ENCODE results near the gene PTPRA. TPM values are rescaled to one million over a fixed set of nuclear protein-coding genes. Genes with fewer than 3 reads are reported as not detected.

PTPRA gene
- total and polyA plus RNA-seq, 2 donors (not counting 3 experiments of a cell fraction or from before 2014, with no cell fraction given) = 43.2 to 53.4 TPM

DNA sequence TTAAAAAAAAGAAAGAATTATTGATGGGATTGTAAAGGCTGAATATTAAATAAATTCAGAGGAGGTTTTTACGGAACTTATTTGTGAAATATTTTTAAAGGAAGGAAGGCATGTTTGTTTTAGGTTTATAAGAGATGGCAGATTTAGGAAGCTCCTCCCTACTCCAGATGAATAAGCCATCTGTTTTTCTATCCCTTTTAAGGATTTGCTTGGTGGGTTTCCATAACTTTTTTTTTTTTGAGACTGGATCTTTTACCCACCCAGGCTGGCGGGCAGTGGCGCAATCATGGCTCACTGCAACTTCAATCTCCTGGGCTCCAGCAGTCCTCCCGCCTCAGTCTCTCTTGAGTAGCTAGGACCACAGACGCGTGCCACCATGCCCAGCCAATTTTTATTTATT, 30.4 kb downstream of the PTPRA start:
- no peaks in the 10 kb centered on the region for H3K27me3 ChIP-seq (ENCODE audit: control insufficient read depth in 2 of 2, insufficient read depth in 2 of 2, low read length in 2 of 2)
- H3K9me1 ChIP-seq (replicated peaks; ENCODE audit: control insufficient read depth, extremely low read depth, insufficient read depth, low read length) = no peaks in the 10 kb centered on the region
- no peak for FAIRE-seq
- no peaks in the 10 kb centered on the region for H3K4me1 ChIP-seq (ENCODE audit: control insufficient read depth, extremely low read depth, insufficient read depth, low read length)
- no peaks in the 10 kb centered on the region for H3K9me3 ChIP-seq (replicated peaks; ENCODE audit: control insufficient read depth, insufficient read depth, low read length)
- TF ChIP-seq, protein P1, sequence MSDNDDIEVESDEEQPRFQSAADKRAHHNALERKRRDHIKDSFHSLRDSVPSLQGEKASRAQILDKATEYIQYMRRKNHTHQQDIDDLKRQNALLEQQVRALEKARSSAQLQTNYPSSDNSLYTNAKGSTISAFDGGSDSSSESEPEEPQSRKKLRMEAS (IDR thresholded peaks at IDR 0.05; ENCODE audit: insufficient read depth, insufficient read length) = no peak
- TF ChIP-seq JUN (IDR thresholded peaks at IDR 0.05; ENCODE audit: borderline replicate concordance, insufficient read depth, insufficient read length, low read depth) = no peak
- no peak for TF ChIP-seq FOS (IDR thresholded peaks at IDR 0.05; ENCODE audit: borderline replicate concordance, insufficient read depth, low read length)
- TF ChIP-seq POLR2AphosphoS5 (IDR thresholded peaks at IDR 0.05; ENCODE audit: insufficient read depth, low read depth, low read length) = no peak
- TF ChIP-seq, protein P2, sequence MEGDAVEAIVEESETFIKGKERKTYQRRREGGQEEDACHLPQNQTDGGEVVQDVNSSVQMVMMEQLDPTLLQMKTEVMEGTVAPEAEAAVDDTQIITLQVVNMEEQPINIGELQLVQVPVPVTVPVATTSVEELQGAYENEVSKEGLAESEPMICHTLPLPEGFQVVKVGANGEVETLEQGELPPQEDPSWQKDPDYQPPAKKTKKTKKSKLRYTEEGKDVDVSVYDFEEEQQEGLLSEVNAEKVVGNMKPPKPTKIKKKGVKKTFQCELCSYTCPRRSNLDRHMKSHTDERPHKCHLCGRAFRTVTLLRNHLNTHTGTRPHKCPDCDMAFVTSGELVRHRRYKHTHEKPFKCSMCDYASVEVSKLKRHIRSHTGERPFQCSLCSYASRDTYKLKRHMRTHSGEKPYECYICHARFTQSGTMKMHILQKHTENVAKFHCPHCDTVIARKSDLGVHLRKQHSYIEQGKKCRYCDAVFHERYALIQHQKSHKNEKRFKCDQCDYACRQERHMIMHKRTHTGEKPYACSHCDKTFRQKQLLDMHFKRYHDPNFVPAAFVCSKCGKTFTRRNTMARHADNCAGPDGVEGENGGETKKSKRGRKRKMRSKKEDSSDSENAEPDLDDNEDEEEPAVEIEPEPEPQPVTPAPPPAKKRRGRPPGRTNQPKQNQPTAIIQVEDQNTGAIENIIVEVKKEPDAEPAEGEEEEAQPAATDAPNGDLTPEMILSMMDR (IDR thresholded peaks at IDR 0.05; ENCODE audit: extremely low read depth in 1 of 2, insufficient read depth in 1 of 2, low read depth in 1 of 2, low read length in 2 of 2) = no peak
- no peak for TF ChIP-seq GATA2 (IDR thresholded peaks at IDR 0.05; ENCODE audit: insufficient read depth, insufficient read length, low read depth, low read length)
- TF ChIP-seq POLR2A (IDR thresholded peaks at IDR 0.05; ENCODE audit: low read depth, low read length) = no peak
- no peak for TF ChIP-seq MYC (IDR thresholded peaks at IDR 0.05; ENCODE audit: low read depth, low read length)
- no peak for TF ChIP-seq EZH2 (IDR thresholded peaks at IDR 0.05; ENCODE audit: borderline replicate concordance, low read depth, low read length, severe bottlenecking)
- no peak overlapping the region for H3K9ac ChIP-seq (replicated peaks; ENCODE audit: extremely low read depth, insufficient read depth, low read length)
- intact Hi-C loops (cut with micrococcal nuclease) = no loop called here
- no peak overlapping the region for H2AFZ ChIP-seq (ENCODE audit: low read depth, low read length)
- peaks cover 33% of the 10 kb centered on the region for H3K79me2 ChIP-seq (ENCODE audit: control insufficient read depth, insufficient read depth, low read length)
- POLR2A ChIA-PET = no interaction called here
- H3K27ac ChIP-seq (ENCODE audit: insufficient read depth, low read depth, low read length) = no peak overlapping the region
- DNase-seq (ENCODE audit: low read depth, low spot score) = no peak
- H3K4me3 ChIP-seq (replicated peaks in 1 of 3; ENCODE audit: insufficient read depth in 1 of 3, low read depth in 1 of 3, low read length in 3 of 3) = no peak overlapping the region
- H3K36me3 ChIP-seq (ENCODE audit: control insufficient read depth in 2 of 2, extremely low read depth in 1 of 2, insufficient read depth in 2 of 2, low read length in 2 of 2) = no peaks in the 10 kb centered on the region
- H4K20me1 ChIP-seq (replicated peaks; ENCODE audit: control insufficient read depth, extremely low read depth, insufficient read depth, low read length) = peaks cover 2% of the 10 kb centered on the region
- dilution Hi-C loops (cut with MboI; ENCODE audit: extremely low pct_ligation_motif_present, low sequenced_read_pairs) = no loop called here
- CTCF ChIA-PET = no interaction called here
- BruUV-seq (replicated peaks) = no TSS peak
- no peak overlapping the region for H3K4me2 ChIP-seq (ENCODE audit: insufficient read depth, low read length)

Measured in endothelial cell of umbilical vein (primary cell).